Neutrophil (primary cell): ENCODE results near the gene GPATCH4.
"Not testable (repeated sequence)": the region's sequence is repeated elsewhere in the genome, so short reads cannot be mapped to it uniquely, and the experiment has no call there.

Experiments
- H3K27ac ChIP-seq: fragments of 200-600 bp; sonication (generic); 2 replicates; pipeline ENCODE4 v1.5.1; 2016; ENCODE audit warnings: mild to moderate bottlenecking, moderate library complexity
- H3K27me3 ChIP-seq: fragments of 200-600 bp; sonication (generic); 2 replicates; pipeline ENCODE4 v1.6.0; 2016; ENCODE audit warnings: mild to moderate bottlenecking
- H3K36me3 ChIP-seq: fragments of 200-600 bp; sonication (generic); 2 replicates; pipeline ENCODE4 v1.5.1; 2017
- H3K4me1 ChIP-seq, 2 experiments: fragments of 200-600 bp in 1 of 2; sonication (generic) in 1 of 2; 1 replicate in 1 of 2; 2 replicates in 1 of 2; pipeline versions ENCODE4 v1.5.1 to v1.6.1; 2013 to 2016; ENCODE audit warnings: low read depth in 1 of 2, low read length in 1 of 2, mild to moderate bottlenecking in 1 of 2, moderate library complexity in 1 of 2; ENCODE audit not compliant: control insufficient read depth in 1 of 2, insufficient read depth in 1 of 2
- H3K4me3 ChIP-seq, 2 experiments: fragments of 200-600 bp in 1 of 2; sonication (generic) in 1 of 2; 1 replicate in 1 of 2; 2 replicates in 1 of 2; pipeline ENCODE4 v1.5.1; 2013 to 2016; ENCODE audit warnings: low read depth in 1 of 2, low read length in 1 of 2, mild to moderate bottlenecking in 1 of 2, moderate library complexity in 1 of 2
- H3K9me3 ChIP-seq: fragments of 200-600 bp; sonication (generic); 2 replicates; pipeline ENCODE4 v1.5.1; 2016
- TF ChIP-seq, protein P1 (sequence below): fragments of 200-600 bp; sonication (generic); IDR thresholded peaks from 2 replicates; pipeline ENCODE4 v1.5.1; 2016; ENCODE audit warnings: antibody characterized with exemption

GPATCH4 gene

DNA sequence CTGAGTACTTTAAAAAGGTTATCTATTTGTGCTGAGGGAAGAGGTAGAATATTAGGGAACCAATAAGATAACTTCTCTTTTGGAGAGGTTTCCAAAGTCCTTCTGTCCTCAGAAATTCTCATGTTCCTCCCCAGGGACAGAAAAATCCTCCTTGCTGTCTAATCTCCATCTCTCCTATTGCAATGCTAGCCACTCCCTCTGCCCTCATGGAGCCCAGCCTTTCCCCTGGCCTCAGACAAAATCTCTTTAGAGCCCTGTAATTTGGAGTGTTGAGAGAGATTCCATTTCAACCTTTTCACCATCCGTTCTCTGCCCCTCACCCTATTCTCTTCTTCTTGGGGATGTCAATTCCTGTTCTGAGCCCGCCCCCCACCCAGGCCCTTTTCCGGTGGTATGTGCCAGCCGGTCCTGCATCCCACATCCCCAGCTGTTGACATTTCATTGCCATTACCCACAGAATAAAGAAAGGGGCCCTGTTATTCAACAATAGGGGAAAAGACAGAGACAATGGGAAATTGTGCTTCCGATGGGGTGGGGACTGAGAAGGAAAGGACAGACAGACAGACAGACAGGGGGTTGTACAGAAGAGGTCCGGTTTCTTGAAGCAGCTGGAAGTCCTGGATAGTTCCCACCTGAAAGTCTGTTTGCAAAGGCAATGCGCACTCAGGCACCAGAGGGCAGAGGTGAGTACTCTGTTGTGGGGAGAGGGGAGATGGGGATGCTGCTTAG lies 17.7 kb upstream of the GPATCH4 start, which contains the start of gene HAPLN2:
Gene HAPLN2, plus strand, starts transcription at position 563 of the 729 bp plus-strand sequence. CDS start 4,076 bp downstream, outside the sequence.
- H3K36me3 ChIP-seq = no peaks in the 10 kb centered on the region
- H3K4me1 ChIP-seq = no peaks in the 10 kb centered on the region
- H3K27ac ChIP-seq = no peak within 1 kb of the TSS
- peaks cover 96% of the 10 kb centered on the region for H3K27me3 ChIP-seq
- TF ChIP-seq, protein P1, sequence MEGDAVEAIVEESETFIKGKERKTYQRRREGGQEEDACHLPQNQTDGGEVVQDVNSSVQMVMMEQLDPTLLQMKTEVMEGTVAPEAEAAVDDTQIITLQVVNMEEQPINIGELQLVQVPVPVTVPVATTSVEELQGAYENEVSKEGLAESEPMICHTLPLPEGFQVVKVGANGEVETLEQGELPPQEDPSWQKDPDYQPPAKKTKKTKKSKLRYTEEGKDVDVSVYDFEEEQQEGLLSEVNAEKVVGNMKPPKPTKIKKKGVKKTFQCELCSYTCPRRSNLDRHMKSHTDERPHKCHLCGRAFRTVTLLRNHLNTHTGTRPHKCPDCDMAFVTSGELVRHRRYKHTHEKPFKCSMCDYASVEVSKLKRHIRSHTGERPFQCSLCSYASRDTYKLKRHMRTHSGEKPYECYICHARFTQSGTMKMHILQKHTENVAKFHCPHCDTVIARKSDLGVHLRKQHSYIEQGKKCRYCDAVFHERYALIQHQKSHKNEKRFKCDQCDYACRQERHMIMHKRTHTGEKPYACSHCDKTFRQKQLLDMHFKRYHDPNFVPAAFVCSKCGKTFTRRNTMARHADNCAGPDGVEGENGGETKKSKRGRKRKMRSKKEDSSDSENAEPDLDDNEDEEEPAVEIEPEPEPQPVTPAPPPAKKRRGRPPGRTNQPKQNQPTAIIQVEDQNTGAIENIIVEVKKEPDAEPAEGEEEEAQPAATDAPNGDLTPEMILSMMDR = no peak
- H3K4me3 ChIP-seq = no peak within 1 kb of the TSS
- H3K9me3 ChIP-seq = no peaks in the 10 kb centered on the region

DNA sequence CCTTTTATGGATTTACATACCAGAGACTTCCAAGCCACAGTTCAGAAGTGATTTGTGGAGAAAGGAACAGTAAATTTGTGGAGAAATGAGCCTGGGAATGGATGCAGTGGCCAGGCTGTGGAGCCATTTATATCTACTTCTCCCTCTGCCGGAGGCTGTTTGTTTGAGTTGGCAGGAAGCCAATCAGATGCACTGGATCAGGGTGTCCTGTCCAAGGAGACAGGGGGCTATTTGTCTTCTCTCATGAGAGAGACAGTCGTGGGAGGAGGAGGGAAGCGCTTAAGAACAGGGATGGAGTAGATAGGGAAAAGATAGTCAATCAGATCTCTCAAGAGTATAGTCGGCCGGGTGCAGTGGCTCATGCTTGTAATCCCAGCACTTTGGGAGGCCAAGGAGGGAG lies 15.2 kb upstream of the GPATCH4 start:
- Histone ChIP-seq H3K27ac (no peak overlapping the region), H3K4me1 (no peaks in the 10 kb centered on the region), H3K36me3 (no peaks in the 10 kb centered on the region), H3K27me3 (peaks cover 93% of the 10 kb centered on the region), H3K4me3 (no peak overlapping the region), H3K9me3 (no peaks in the 10 kb centered on the region)
- TF ChIP-seq, protein P1 = no peak

DNA sequence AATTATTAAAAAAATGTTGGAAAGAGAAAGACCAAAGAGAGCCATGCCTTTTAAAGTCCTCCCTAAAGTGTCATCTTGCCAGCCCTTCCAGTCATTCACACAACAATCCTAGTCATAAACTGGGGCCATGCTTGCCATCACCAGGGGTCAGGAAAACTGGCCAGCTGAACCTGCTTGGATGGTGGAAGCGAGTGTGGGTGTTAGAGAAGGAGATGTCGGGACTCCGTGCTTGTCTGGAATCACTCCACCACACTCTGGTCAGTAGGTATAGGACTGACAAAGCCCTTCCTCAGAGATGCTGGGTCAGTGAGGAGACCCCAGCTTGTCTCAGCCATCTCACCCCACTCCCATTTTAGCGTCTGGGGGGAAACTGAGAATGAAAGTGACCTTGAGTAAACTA lies 14.7 kb upstream of the GPATCH4 start:
- Histone ChIP-seq H3K27me3 (peaks cover 92% of the 10 kb centered on the region), H3K4me1 (no peaks in the 10 kb centered on the region), H3K9me3 (no peaks in the 10 kb centered on the region), H3K36me3 (no peaks in the 10 kb centered on the region), H3K4me3 (no peak overlapping the region), H3K27ac (no peak overlapping the region)
- TF ChIP-seq, protein P1 = no peak

DNA sequence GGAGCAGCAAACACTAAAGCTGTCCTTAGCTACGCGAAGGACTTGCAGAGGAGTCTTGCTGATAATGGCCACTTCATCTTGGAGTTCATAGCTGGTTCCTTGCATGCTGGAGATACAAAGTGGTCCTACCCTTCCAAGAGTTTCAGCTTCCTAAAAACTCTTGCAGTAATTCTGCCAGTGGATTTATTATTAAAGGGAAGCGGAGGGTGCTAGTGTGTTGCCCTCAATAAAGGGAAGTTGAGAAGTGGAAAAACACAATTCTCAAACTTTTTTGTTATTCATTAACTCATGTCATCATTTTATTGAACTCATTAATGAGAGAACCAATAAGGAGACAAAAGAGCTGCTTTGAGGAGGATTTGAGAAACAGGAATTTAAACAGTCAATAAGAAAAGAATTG lies 11.4 kb upstream of the GPATCH4 start:
- Histone ChIP-seq H3K27me3 (peaks cover 91% of the 10 kb centered on the region), H3K27ac (no peak overlapping the region), H3K4me3 (no peak overlapping the region), H3K4me1 (no peaks in the 10 kb centered on the region), H3K9me3 (no peaks in the 10 kb centered on the region), H3K36me3 (no peaks in the 10 kb centered on the region)
- TF ChIP-seq, protein P1 = no peak

DNA sequence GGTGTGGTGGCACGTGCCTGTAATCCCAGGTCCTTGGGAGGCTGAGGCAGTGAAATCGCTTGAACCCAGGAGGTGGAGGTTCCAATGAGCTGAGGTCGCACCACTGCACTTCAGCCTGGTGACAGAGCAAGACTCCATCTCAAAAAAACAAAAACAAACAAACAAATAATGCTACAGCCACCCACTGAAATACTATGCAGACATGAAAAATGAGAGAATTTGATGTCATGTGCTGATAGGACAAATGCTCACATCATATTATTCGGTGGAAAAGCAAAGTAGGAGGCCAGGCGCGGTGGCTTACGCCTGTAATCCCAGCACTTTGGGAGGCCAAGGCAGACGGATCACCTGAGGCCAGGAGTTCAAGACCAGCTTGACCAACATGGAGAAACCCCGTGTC lies 8.8 kb upstream of the GPATCH4 start:
- not testable (repeated sequence) for H3K4me1 ChIP-seq, H3K36me3 ChIP-seq, H3K9me3 ChIP-seq, H3K27ac ChIP-seq, H3K4me3 ChIP-seq
- H3K27me3 ChIP-seq = peaks cover 73% of the 10 kb centered on the region

DNA sequence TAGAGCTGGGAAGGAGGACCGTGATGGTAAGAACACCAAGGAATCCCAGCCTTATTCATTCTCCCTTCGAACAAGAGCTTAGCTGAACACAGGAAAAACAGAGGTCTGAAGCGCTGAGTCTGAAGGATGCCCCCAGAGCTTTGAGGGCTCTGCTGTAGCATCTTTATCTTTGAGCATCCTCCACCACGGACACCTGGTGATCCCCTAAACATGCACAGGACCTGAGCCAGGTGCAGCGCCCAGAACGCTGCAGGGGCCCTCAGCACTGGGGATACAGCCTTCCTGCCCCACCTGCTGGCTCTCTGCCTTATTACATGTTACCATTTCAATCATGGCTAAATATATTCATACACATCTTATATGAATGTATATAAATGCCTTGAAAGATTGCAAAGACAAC lies 7.7 kb upstream of the GPATCH4 start:
- TF ChIP-seq, protein P1 = no peak
- H3K27me3 ChIP-seq = peaks cover 63% of the 10 kb centered on the region
- H3K4me1 ChIP-seq = no peaks in the 10 kb centered on the region
- no peaks in the 10 kb centered on the region for H3K36me3 ChIP-seq
- H3K27ac ChIP-seq = no peak overlapping the region
- no peaks in the 10 kb centered on the region for H3K9me3 ChIP-seq
- H3K4me3 ChIP-seq = no peak overlapping the region
